CD4-positive, alpha-beta T cell (primary cell): ENCODE data around the gene VPS37C. TPM values are rescaled to one million over a fixed set of nuclear protein-coding genes. Genes with fewer than 3 reads are reported as not detected.

Experiments
- ATAC-seq: fragments of 200-7000 bp; cut with Tn5 transposase; one replicate; pipeline ENCODE4 v1.10.0; 2022; ENCODE audit warnings: mild to moderate bottlenecking; ENCODE audit not compliant: poor library complexity
- CTCF ChIA-PET: fragments of 350-600 bp; sonication (Branson Sonifier 250); formaldehyde crosslinking; loops from one replicate; lab custom pipeline; 2021; ENCODE audit warnings: antibody characterized with exemption, inconsistent platforms; lab: Charles Lee
- POLR2A ChIA-PET: fragments of 350-600 bp; sonication (Branson Sonifier 250); formaldehyde crosslinking; loops from one replicate; lab custom pipeline; 2021; ENCODE audit warnings: antibody characterized with exemption, inconsistent platforms; lab: Charles Lee
- DNase-seq, 14 experiments: peaks; one replicate each; pipeline ENCODE4 v3.0.0-alpha.2; 2013 to 2020; ENCODE audit warnings: mixed read lengths in 2 of 14
- H3K27ac ChIP-seq, 2 donors: one replicate each; pipeline versions ENCODE4 v1.5.1 to v1.7.0; 2013; ENCODE audit warnings: low read length in 2 of 2, low read depth in 1 of 2, mild to moderate bottlenecking in 1 of 2
- H3K27me3 ChIP-seq, 2 experiments: 1 replicate in 1 of 2; 2 replicates in 1 of 2; pipeline versions ENCODE4 v1.6.1 to v1.7.0; 2013; ENCODE audit warnings: low read length in 2 of 2, control low read depth in 1 of 2, mild to moderate bottlenecking in 1 of 2, moderate library complexity in 1 of 2; ENCODE audit not compliant: insufficient read depth in 2 of 2, control insufficient read depth in 1 of 2
- H3K36me3 ChIP-seq: one replicate; pipeline ENCODE4 v1.6.1; 2013; ENCODE audit warnings: low read length, control low read depth; ENCODE audit not compliant: insufficient read depth
- H3K4me1 ChIP-seq: one replicate; pipeline ENCODE4 v1.6.1; 2013; ENCODE audit warnings: low read length, control low read depth; ENCODE audit not compliant: insufficient read depth
- H3K4me3 ChIP-seq: one replicate; pipeline ENCODE4 v1.5.1; 2013; ENCODE audit warnings: mild to moderate bottlenecking, low read length, moderate library complexity
- H3K9me3 ChIP-seq, 2 experiments: 1 replicate in 1 of 2; 2 replicates in 1 of 2; pipeline versions ENCODE4 v1.6.1 to v1.7.0; 2013; ENCODE audit warnings: low read length in 2 of 2, mild to moderate bottlenecking in 2 of 2, control low read depth in 1 of 2, moderate library complexity in 1 of 2; ENCODE audit not compliant: control insufficient read depth in 1 of 2, insufficient read depth in 1 of 2
- H3K27ac Mint-ChIP-seq: one replicate; pipeline ENCODE4 v1.8.0; 2020; ENCODE audit warnings: mixed read lengths
- H3K27me3 Mint-ChIP-seq: one replicate; pipeline ENCODE4 v1.8.0; 2021; ENCODE audit warnings: mixed read lengths
- H3K36me3 Mint-ChIP-seq: one replicate; pipeline ENCODE4 v1.8.0; 2021; ENCODE audit warnings: low read depth, mixed read lengths
- H3K4me1 Mint-ChIP-seq: one replicate; pipeline ENCODE4 v1.8.0; 2021; ENCODE audit warnings: low read depth, mixed read lengths
- H3K4me3 Mint-ChIP-seq: one replicate; pipeline ENCODE4 v1.8.0; 2020; ENCODE audit warnings: mild to moderate bottlenecking, mixed read lengths
- H3K9me3 Mint-ChIP-seq: one replicate; pipeline ENCODE4 v1.8.0; 2020; ENCODE audit warnings: mixed read lengths
- intact Hi-C, 2 experiments: fragments of 100-400 bp; cut with DNase I in 1 of 2; cut with micrococcal nuclease in 1 of 2; formaldehyde crosslinking; loops; one replicate each; pipeline versions ENCODE4 v1.15.1 to v1.9.0; 2023 to 2025; cut with DNase I, micrococcal nuclease
- total RNA-seq, 174 experiments: library from RNA in 2 of 174; stranded (reverse) in 2 of 174; gene quantifications; one replicate each; pipeline ENCODE4 v1.2.3 and lab custom pipeline; 2021 to 2026
- TF ChIP-seq, protein P1 (sequence below): fragments of 200-600 bp; IDR thresholded peaks from one replicate; pipeline ENCODE4 v1.8.0; 2022; ENCODE audit warnings: antibody characterized with exemption, mild to moderate bottlenecking

The VPS37C gene
- total RNA-seq, 2 experiments from 2014 or later: 1.8 to 2.0 TPM

DNA sequence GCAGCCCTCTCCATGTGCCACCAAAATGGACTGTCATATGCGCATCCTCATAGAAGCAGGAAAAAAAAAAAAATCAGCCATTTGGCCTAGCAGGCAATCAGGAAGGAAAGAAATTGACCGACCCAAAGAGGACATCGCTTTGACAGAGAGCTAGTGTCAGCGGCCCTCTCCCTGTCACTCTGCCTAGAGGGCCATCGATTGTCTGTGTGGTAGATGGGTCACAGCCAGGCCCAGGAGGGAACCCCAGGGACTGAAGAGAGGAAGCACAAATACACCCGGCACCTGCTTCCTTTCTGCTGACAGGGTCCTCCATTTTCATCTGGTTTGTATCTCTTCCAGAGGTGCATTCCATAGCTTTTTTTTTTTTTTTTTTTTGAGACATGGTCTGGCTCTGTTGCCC lies 21.8 kb downstream of the VPS37C start:
- H3K9me3 Mint-ChIP-seq: no peaks in the 10 kb centered on the region
- H3K9me3 ChIP-seq: no peaks in the 10 kb centered on the region
- no peaks in the 10 kb centered on the region for H3K36me3 ChIP-seq
- no peaks in the 10 kb centered on the region for H3K27me3 Mint-ChIP-seq
- intact Hi-C loops: no loop called here
- POLR2A ChIA-PET: interaction anchor here (0.7 to 1.0 kb wide), 2 partner anchors 21 to 25 kb away, joined by 4 read pairs; no protein-coding TSS in a partner anchor
- H3K4me3 Mint-ChIP-seq: no peak overlapping the region
- H3K4me1 ChIP-seq: no peaks in the 10 kb centered on the region
- TF ChIP-seq, protein P1, sequence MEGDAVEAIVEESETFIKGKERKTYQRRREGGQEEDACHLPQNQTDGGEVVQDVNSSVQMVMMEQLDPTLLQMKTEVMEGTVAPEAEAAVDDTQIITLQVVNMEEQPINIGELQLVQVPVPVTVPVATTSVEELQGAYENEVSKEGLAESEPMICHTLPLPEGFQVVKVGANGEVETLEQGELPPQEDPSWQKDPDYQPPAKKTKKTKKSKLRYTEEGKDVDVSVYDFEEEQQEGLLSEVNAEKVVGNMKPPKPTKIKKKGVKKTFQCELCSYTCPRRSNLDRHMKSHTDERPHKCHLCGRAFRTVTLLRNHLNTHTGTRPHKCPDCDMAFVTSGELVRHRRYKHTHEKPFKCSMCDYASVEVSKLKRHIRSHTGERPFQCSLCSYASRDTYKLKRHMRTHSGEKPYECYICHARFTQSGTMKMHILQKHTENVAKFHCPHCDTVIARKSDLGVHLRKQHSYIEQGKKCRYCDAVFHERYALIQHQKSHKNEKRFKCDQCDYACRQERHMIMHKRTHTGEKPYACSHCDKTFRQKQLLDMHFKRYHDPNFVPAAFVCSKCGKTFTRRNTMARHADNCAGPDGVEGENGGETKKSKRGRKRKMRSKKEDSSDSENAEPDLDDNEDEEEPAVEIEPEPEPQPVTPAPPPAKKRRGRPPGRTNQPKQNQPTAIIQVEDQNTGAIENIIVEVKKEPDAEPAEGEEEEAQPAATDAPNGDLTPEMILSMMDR: no peak
- no peaks in the 10 kb centered on the region for H3K27me3 ChIP-seq
- no peak overlapping the region for H3K4me3 ChIP-seq
- CTCF ChIA-PET: interaction anchor here (0.7 to 0.8 kb wide), 2 partner anchors 19 to 28 kb away, joined by 3 to 6 read pairs; no protein-coding TSS in a partner anchor
- no peak overlapping the region for H3K27ac ChIP-seq
- peaks cover 29% of the 10 kb centered on the region for H3K36me3 Mint-ChIP-seq
- DNase-seq: no peak
- peaks cover 4% of the 10 kb centered on the region for H3K4me1 Mint-ChIP-seq
- H3K27ac Mint-ChIP-seq: no peak overlapping the region
- ATAC-seq: no peak

DNA sequence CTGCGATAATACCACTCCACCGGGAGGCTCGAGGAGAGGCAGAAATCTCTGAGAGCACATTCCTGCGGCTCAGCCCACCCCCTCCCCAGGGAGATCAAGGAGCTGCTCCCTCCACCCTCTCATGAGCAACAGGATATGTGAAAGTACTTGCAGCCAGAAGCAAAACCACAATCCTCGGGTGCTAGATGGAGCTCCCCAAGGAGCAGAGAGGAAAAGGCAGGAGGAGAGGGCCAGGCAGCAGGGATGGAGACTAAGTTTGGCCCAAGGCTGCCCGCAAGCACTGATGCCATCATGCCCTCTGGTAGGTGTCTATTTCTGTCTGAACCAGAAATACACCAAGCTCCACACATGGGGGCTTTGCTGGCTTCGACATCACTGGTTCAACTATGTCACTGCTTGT lies 22.3 kb downstream of the VPS37C start:
- H3K9me3 ChIP-seq: no peaks in the 10 kb centered on the region
- ChIA-PET CTCF (no interaction called here), POLR2A (interaction anchor here (0.7 kb wide), 1 partner anchor 25 kb away, joined by 4 read pairs; no protein-coding TSS in a partner anchor)
- H3K4me1 ChIP-seq: no peaks in the 10 kb centered on the region
- H3K4me1 Mint-ChIP-seq: peaks cover 4% of the 10 kb centered on the region
- H3K4me3 Mint-ChIP-seq: no peak overlapping the region
- TF ChIP-seq, protein P1: no peak
- H3K27ac ChIP-seq: no peak overlapping the region
- no peaks in the 10 kb centered on the region for H3K36me3 ChIP-seq
- ATAC-seq (no peak), DNase-seq (no peak)
- peaks cover 34% of the 10 kb centered on the region for H3K36me3 Mint-ChIP-seq
- H3K27me3 Mint-ChIP-seq: no peaks in the 10 kb centered on the region
- H3K27ac Mint-ChIP-seq: no peak overlapping the region
- no peaks in the 10 kb centered on the region for H3K9me3 Mint-ChIP-seq
- no peaks in the 10 kb centered on the region for H3K27me3 ChIP-seq
- H3K4me3 ChIP-seq: no peak overlapping the region
- intact Hi-C loops: no loop called here

DNA sequence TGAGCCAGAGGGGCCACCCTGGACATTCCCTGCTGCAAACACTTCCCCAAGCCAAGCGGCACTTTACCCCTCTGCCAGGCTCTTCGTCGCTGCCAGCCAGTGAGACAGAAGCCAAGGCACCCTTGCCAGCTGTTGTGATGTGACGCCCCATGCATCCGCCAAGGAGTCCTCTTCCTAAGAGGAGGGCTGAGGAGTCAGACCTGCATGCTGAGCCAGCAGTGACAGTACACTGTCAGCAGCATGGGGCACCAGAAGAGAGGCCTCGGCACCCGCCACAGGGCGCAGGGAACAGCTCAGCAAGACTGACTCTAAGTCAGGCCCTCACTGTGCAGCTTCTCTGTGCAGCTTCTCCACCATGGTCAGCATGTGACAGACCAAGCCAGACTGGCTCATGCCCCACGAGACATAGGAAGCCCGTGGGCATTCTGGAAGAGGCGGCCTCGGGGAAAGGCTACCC lies 26.4 kb downstream of the VPS37C start:
- Histone ChIP-seq H3K27ac (no peak overlapping the region), H3K4me3 (no peak overlapping the region), H3K36me3 (peaks cover 10% of the 10 kb centered on the region), H3K27me3 (no peaks in the 10 kb centered on the region), H3K9me3 (no peaks in the 10 kb centered on the region), H3K4me1 (peaks cover 7% of the 10 kb centered on the region)
- no peak for ATAC-seq
- ChIA-PET CTCF (no interaction called here), POLR2A (no interaction called here)
- Mint-ChIP-seq H3K36me3 (peaks cover 45% of the 10 kb centered on the region), H3K27ac (no peak overlapping the region), H3K4me3 (no peak overlapping the region), H3K9me3 (no peaks in the 10 kb centered on the region), H3K4me1 (peaks cover 5% of the 10 kb centered on the region), H3K27me3 (no peaks in the 10 kb centered on the region)
- TF ChIP-seq, protein P1: no peak
- no peak for DNase-seq
- intact Hi-C loops: no loop called here
